A673 (cell line): ENCODE results near the gene CYP24A1.

Source experiments
- CTCF ChIP-seq: fragments of 300-800, 200-600 bp; sonication (generic); conservative IDR thresholded peaks from 2 replicates; pipeline ENCODE4 v1.5.1; 2017; ENCODE audit warnings: low read depth, mild to moderate bottlenecking, antibody characterized with exemption, low read length, moderate library complexity, mixed read lengths
- EZH2 ChIP-seq: fragments of 200-600 bp; sonication (generic); IDR thresholded peaks from 2 replicates; pipeline ENCODE4 v1.6.1; 2017; ENCODE audit warnings: borderline replicate concordance, low read depth, mild to moderate bottlenecking, mixed read lengths, antibody characterized with exemption, low read length; ENCODE audit not compliant: poor library complexity, severe bottlenecking

- TF ChIP-seq CTCF: no peak
- TF ChIP-seq EZH2: no peak
Measured at GRCh38 chr20:54126806-54127655, 46.8 kb downstream of the CYP24A1 start.
